Fibroblast of lung (primary cell): Measurements from ENCODE around the gene MISP3. TPM values are rescaled to one million over a fixed set of nuclear protein-coding genes. Genes with fewer than 3 reads are reported as not detected.
"Not testable (repeated sequence)": the region's sequence is repeated elsewhere in the genome, so short reads cannot be mapped to it uniquely, and the experiment has no call there.

Source experiments
- DNase-seq, 2 donors: peaks; one replicate each; pipeline versions ENCODE4 v3.0.0 to v3.0.0-alpha.2; 2010; ENCODE audit warnings: low read depth in 2 of 2
- H2AFZ ChIP-seq: 2 replicates; pipeline ENCODE4 v1.5.1; 2012; ENCODE audit warnings: low read length, control low read depth, inconsistent platforms
- H3K27ac ChIP-seq: 2 replicates; pipeline ENCODE4 v1.5.1; 2011; ENCODE audit warnings: low read length, control low read depth; ENCODE audit not compliant: insufficient read depth
- H3K27me3 ChIP-seq: 2 replicates; pipeline ENCODE4 v1.5.1; 2011; ENCODE audit warnings: mild to moderate bottlenecking, low read length; ENCODE audit not compliant: control insufficient read depth, insufficient read depth
- H3K36me3 ChIP-seq: 2 replicates; pipeline ENCODE4 v1.5.1; 2011; ENCODE audit warnings: low read length; ENCODE audit not compliant: control insufficient read depth, insufficient read depth
- H3K4me1 ChIP-seq: 2 replicates; pipeline ENCODE4 v1.5.1; 2011; ENCODE audit warnings: low read length; ENCODE audit not compliant: control insufficient read depth, insufficient read depth; ENCODE audit errors: extremely low read depth
- H3K4me2 ChIP-seq: 2 replicates; pipeline ENCODE4 v1.5.1; 2011; ENCODE audit warnings: low read length, control low read depth; ENCODE audit not compliant: insufficient read depth; ENCODE audit errors: extremely low read depth
- H3K4me3 ChIP-seq, 4 experiments: fragments of 200-600 bp in 1 of 4; sonication (generic) in 1 of 4; replicated peaks in 1 of 4; 2 replicates each; pipeline ENCODE4 v1.5.1; 2011 to 2016; ENCODE audit warnings: low read length in 4 of 4, low read depth in 3 of 4, mild to moderate bottlenecking in 3 of 4, control low read depth in 2 of 4, inconsistent platforms in 1 of 4, mixed read lengths in 1 of 4; ENCODE audit not compliant: insufficient read depth in 1 of 4; ENCODE audit errors: control extremely low read depth in 1 of 4
- H3K79me2 ChIP-seq: 2 replicates; pipeline ENCODE4 v1.5.1; 2012; ENCODE audit warnings: mild to moderate bottlenecking, low read length, inconsistent platforms; ENCODE audit not compliant: control insufficient read depth, insufficient read depth
- H3K9ac ChIP-seq: 2 replicates; pipeline ENCODE4 v1.5.1; 2011; ENCODE audit warnings: mild to moderate bottlenecking, low read length, control low read depth; ENCODE audit not compliant: insufficient read depth
- H3K9me3 ChIP-seq: 2 replicates; pipeline ENCODE4 v1.5.1; 2012; ENCODE audit warnings: low read depth, low read length; ENCODE audit not compliant: control insufficient read depth, insufficient read depth
- H4K20me1 ChIP-seq: 2 replicates; pipeline ENCODE4 v1.5.1; 2011; ENCODE audit warnings: low read length; ENCODE audit not compliant: control insufficient read depth, insufficient read depth; ENCODE audit errors: extremely low read depth
- CTCF ChIP-seq, 2 donors: IDR thresholded peaks in 1 of 2; conservative IDR thresholded peaks in 1 of 2; 1 replicate in 1 of 2; 2 replicates in 1 of 2; pipeline ENCODE4 v1.5.1; 2011 to 2012; ENCODE audit warnings: low read length in 2 of 2, control low read depth in 1 of 2, inconsistent platforms in 1 of 2, low read depth in 1 of 2, mild to moderate bottlenecking in 1 of 2
- EZH2 ChIP-seq: IDR thresholded peaks from 2 replicates; pipeline ENCODE4 v1.5.1; 2012; ENCODE audit warnings: low read length, control low read depth, mild to moderate bottlenecking; ENCODE audit errors: missing control alignments
- polyA plus RNA-seq, 2 donors: library from polyadenylated mRNA; depleted of rRNA in 1 of 2; stranded (reverse) in 1 of 2; unstranded in 1 of 2; fragments of >200 nt; gene quantifications; 2 replicates each; pipeline ENCODE4 v1.2.1, GENCODE V29; 2011 to 2012; ENCODE audit warnings: missing spikeins in 1 of 2
- total RNA-seq: library from RNA; depleted of rRNA; stranded (reverse); fragments of >200 nt; gene quantifications from 2 replicates; pipeline ENCODE4 v1.2.1, GENCODE V29; 2014

MISP3 gene
- total and polyA plus RNA-seq, 2 donors (not counting 1 experiment from before 2014, with no cell fraction given) = 0.33 to 0.83 TPM

DNA sequence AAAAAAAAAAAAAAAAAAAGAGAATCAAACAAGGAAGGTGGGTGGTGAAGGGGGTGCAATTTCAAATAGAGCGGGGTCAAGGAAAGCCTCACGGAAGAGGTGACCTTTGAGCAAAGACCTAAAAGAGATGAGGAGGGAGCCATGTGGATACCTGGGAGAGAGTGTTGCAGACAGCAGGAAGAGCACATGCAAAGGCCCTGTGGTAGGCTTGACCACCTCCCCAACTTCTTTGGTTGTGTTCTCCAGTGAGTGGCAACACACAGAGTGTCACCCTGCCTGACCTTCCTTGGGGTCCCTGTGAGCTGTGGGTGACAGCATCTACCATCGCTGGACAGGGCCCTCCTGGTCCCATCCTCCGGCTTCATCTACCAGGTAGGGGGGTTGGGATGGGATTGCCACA is 22.1 kb upstream of the MISP3 start:
- H3K27ac ChIP-seq = no peak overlapping the region
- H3K4me3 ChIP-seq = no peak overlapping the region
- no peaks in the 10 kb centered on the region for H3K4me1 ChIP-seq
- no peaks in the 10 kb centered on the region for H4K20me1 ChIP-seq
- no peak for TF ChIP-seq EZH2
- no peak overlapping the region for H3K9ac ChIP-seq
- H3K36me3 ChIP-seq = no peaks in the 10 kb centered on the region
- H3K79me2 ChIP-seq = no peaks in the 10 kb centered on the region
- no peak overlapping the region for H2AFZ ChIP-seq
- no peak overlapping the region for H3K4me2 ChIP-seq
- H3K27me3 ChIP-seq = no peaks in the 10 kb centered on the region
- no peaks in the 10 kb centered on the region for H3K9me3 ChIP-seq
- no peak for DNase-seq

GRCh38 chr19:14050961-14051360 is 21.6 kb upstream of the MISP3 start:
- H3K4me2 ChIP-seq, H3K4me3 ChIP-seq, H3K9me3 ChIP-seq: not testable (repeated sequence)

GRCh38 chr19:14051980-14052379 is 20.6 kb upstream of the MISP3 start:
- H3K4me2 ChIP-seq = no peak overlapping the region

More at GRCh38 chr19:14050961-14051360, 21.6 kb upstream of the MISP3 start:
- not testable (repeated sequence) for H3K27me3 ChIP-seq, H3K79me2 ChIP-seq, H3K9ac ChIP-seq, H3K36me3 ChIP-seq, H2AFZ ChIP-seq, H4K20me1 ChIP-seq, DNase-seq, H3K27ac ChIP-seq, H3K4me1 ChIP-seq

More at GRCh38 chr19:14051980-14052379, 20.6 kb upstream of the MISP3 start:
- no peak overlapping the region for H3K27ac ChIP-seq
- no peak overlapping the region for H2AFZ ChIP-seq
- H3K36me3 ChIP-seq = no peaks in the 10 kb centered on the region
- no peaks in the 10 kb centered on the region for H4K20me1 ChIP-seq
- H3K79me2 ChIP-seq = no peaks in the 10 kb centered on the region
- no peak overlapping the region for H3K4me3 ChIP-seq
- no peaks in the 10 kb centered on the region for H3K27me3 ChIP-seq
- H3K4me1 ChIP-seq = no peaks in the 10 kb centered on the region
- TF ChIP-seq EZH2 (no peak), CTCF (conservative IDR thresholded peaks at IDR 0.05 in 1 of 2, IDR thresholded peaks at IDR 0.05 in 1 of 2; ENCODE audit: low read depth in 1 of 2, low read length in 2 of 2) (no peak)
- DNase-seq = no peak
- no peak overlapping the region for H3K9ac ChIP-seq
- no peaks in the 10 kb centered on the region for H3K9me3 ChIP-seq
